ENCODE results near the gene ST3GAL5.

ST3GAL5 gene

DNA sequence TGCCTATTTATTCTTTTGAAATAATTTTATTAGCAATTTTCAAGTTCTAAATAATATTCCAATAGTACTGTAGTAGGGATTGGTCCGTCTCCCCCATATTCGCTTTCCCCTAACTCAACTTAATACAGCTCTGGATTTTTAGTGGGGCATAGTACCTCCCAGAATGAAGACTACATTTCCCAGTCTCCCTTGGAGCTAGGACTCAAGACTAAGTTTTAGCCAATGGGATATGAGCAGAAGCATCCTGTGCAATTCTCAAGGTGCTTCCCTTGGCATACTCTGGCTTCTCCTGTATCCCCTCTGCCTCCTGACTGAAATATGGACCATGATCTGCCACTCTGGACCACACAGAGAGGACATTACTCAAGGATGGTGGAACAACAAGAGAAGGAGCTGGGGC, 24.1 kb downstream of the ST3GAL5 start:
- DNase-seq, result no peak

DNA sequence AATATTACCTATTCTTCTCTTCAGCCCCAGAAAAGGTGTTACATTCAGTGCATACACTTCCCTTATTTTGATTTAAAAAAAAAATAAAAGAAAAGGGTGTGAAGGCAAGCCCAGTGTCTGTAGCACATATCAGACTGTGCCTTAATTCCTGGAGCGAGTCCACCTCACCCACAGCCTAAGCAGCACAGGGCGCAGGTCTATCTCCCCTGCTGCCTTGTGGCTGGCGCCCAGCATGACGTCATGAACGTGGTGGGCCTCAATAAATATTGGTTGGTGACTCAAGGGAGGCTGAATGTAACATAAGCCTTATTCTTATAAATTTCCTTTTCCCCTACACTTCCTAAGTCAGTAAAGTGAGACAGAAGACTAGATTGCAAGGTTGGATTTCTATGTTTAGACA, 26.4 kb downstream of the ST3GAL5 start:
- no peak for DNase-seq

DNA sequence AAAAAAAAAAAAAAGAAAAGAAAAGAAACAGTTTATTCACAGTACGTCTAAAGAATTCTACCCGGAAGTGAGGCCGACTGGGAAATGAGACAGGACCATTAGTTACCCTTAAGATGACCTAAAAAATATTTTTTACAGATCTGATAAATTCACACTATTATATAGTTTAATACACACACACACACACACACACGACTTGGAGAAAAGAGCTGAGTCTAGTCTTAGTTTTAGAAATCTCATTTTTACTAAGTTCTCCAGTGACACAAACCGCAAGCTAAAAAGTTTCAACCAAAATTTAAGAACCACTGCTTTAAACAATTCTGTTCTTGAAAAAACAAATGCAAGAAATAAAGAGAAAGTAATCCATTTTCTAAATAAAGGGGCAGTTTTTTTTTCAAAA, 27.1 kb downstream of the ST3GAL5 start:
- no peak for DNase-seq

DNA sequence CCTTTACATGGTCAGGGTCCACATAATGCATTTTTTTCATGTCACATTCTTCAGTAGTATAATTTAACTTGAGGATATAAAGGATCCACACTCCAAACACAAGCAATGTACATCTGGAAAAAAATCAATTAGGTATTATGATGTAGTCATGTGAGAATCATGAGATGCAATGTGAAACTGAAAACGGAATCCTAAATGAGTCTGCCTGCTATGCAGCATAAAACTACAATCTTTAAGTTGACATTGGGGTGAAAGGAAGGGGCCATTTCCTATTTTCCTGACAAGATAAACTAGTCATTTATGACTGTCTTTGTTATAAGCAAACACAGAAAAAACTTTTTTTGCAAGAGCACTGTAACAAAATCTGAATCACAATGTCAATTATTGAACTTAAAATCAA, 27.6 kb downstream of the ST3GAL5 start:
- DNase-seq, result no peak

GRCh38 chr2:85858841-85859240, 29.9 kb downstream of the ST3GAL5 start:
- no peak for DNase-seq

DNA sequence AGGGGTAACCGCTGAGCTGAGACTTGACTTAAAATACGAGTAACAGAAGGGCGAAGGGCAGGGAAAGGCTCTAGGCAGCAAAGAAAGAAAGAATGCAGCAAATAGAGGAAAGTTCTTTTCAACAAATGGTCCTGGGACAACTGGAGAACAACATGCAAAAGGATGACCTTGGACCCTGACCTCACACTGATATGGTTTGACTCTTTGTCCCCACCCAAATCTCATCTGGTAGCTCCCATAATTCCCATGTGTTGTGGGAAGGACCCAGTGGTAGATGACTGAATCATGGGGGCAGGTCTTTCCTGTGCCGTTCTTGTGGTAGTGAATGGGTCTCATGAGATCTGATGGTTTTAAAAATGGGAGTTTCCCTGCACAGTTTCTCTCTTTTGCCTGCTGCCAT, 33.9 kb downstream of the ST3GAL5 start:
- DNase-seq, result no peak

- no peak for DNase-seq
These were observed 34.7 kb downstream of the ST3GAL5 start for GRCh38 chr2:85854166-85854509.

DNA sequence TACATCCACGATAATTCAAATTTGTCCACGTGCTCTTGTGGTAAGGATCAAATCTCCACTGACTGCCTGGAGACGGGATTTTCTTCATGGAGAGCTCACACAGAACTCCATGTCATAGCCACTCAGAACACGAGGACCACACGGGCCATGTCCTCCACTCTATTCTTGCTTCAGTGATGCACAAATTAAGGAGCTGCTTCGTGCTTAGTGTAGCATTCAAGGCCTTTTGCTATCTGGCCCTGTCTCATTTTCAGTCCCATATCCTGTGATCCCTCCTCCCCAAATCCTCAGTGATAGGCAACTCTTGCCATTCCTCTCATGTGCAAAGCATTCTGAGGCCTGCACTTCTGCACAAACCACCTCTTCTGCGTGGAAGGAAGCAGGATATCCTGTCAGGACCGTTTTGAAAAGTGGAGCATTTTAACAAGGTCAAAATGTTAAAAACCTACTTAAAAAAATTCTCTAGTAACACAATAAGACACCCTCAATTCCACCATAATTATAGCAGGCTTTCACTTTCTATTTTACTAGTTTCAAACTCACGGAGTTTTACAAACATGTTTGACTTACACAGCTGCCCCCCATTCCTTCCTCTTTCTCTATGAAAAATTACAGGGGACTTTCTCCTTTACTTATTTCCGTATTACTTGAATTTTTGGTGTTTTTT, 35.2 kb downstream of the ST3GAL5 start:
- no peak for DNase-seq

- no peak for DNase-seq
These were observed 35.8 kb downstream of the ST3GAL5 start for GRCh38 chr2:85852937-85853498.

DNA sequence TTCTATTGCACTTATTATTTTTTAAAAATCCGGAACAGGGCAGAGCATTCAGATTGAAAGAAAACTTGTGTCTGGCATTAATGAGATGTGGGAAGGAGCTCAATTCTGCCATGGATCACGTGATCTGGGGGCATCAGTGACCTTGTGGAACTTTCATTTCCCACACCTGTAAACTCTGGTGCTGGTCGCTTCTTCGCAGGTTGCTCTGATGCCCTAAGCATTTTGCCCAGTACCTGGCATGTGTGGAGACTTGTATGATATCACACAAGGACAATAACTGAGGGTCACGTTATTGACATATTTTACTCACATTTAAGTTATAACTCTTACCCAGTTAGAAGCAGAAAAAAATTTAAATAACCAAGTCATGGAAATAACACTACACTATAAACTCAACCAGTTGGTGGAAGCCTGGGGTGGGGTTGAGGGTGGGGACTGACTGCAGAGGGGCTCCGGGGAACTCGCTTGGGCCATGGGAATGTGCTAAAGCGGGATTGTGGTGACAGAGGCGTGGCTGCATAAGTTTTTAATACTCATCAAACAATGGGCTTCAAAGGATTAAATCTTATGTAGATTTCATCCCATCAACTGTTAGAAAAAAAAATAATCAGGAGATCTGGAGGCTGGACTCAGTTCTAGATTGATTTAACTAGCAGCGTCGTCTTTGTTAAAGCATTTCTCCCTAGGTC, 36.5 kb downstream of the ST3GAL5 start:
- no peak for DNase-seq

DNA sequence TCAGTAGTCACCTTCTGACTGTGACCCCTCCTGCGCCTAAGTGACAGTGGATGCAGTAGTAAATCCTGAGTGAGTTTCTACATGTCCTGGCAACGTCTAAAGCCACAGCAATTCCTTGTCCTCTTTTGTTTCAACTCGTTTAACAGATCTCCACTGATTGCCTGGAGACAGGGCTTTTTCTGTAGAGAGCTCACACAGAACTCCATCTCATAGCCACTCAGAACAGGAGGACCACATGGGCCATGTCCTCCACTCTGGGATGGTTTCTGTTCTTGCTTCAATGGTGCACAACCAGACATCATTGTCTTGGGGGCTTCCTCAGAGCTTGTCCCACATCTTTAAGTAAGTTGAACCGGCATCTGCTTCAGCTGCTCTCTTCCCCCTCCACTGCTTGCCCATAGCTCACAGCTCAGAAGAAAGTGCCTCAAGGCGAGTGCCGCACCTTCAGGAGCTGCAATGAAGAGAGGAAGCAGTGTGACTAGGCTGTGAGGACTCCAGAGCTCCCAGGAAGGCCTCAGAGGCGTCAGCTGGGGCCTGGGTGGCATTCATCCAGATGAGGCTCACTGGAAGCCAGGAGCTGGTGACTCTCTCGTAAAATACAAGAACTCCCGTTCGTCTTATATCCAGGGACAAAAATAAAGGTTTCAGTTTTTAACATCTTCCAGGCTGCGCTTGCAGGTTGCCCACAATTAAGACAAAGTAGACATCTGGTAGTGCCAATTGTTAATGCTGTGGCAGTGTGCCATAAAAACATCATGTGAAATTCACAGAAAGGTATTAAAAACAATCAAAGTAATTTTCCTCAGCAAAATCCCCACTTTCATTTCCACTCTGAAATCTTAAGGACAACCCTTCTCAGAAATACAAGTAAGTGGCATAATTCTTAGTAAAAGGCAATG, 37.3 kb downstream of the ST3GAL5 start:
- no peak for DNase-seq

GRCh38 chr2:85850451-85850850, 38.3 kb downstream of the ST3GAL5 start:
- DNase-seq, result no peak

- no peak for DNase-seq
These were observed 41.7 kb downstream of the ST3GAL5 start for GRCh38 chr2:85847051-85847588.

DNA sequence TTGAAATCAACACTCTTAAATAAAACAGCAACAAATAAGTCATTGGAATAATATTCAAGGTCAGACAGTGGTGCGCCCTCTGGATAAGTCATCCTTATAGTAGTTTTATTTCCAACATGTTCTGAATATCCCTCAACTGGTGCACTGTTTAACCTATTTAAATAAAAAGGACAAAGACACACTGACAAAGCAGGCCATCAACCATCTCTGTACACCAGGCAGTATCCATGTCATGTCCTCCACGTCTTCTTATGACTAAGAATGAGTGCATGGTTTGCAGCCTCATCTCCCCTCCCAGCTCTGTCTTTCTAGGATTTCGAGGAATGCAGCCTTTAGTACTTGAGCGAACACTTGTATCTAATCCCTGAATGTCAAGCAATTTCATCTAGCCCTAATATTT, 42.4 kb downstream of the ST3GAL5 start:
- DNase-seq, result no peak

DNA sequence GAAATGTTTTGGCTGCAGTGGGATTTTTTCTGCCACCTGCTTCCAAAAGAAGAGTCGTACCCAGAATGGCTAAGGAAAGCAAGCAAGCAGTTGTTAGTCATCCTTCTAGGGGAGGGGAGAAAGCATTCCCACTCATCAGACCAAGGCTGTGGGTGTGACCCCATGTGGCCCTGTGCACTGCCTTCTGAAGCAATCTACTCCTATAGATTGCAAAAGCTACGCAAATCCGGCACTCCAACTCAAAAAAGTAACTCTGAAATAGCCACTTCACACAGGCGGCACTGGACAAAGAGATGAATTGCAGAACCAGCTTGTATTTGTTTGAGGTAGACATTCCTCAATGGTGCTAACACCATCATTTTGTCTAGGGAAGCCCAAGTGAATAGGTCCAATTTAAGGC, 44.3 kb downstream of the ST3GAL5 start:
- no peak for DNase-seq

GRCh38 chr2:85843543-85843942, 45.2 kb downstream of the ST3GAL5 start:
- DNase-seq, result no peak

DNA sequence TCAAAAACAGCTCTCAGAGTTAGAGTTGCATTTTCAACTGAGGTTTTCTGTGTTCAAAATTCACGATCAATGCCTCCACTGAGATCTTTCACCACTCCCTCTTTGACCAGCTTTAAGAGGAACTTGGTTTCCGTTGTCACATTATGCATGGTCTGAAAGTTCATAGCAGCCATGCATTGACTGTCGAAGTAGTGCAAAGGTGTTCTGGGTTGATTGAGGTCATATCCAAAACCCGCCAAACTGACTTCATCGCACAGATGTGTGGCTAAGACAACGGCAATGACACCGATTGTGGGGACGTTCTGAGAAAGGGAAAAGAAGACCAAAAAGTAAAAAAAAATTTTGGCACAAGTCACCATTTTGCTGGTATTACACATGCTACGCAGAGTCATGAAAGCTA, 48.7 kb downstream of the ST3GAL5 start:
- DNase-seq, result no peak

- DNase-seq, result no peak
These were observed 49.3 kb downstream of the ST3GAL5 start for GRCh38 chr2:85839461-85839860.

- DNase-seq, result no peak
These were observed 50.1 kb downstream of the ST3GAL5 start for GRCh38 chr2:85838641-85839040.

GRCh38 chr2:85838181-85838580, 50.6 kb downstream of the ST3GAL5 start:
- DNase-seq, result no peak

GRCh38 chr2:85834466-85834865, 54.3 kb downstream of the ST3GAL5 start:
- DNase-seq, result no peak

DNA sequence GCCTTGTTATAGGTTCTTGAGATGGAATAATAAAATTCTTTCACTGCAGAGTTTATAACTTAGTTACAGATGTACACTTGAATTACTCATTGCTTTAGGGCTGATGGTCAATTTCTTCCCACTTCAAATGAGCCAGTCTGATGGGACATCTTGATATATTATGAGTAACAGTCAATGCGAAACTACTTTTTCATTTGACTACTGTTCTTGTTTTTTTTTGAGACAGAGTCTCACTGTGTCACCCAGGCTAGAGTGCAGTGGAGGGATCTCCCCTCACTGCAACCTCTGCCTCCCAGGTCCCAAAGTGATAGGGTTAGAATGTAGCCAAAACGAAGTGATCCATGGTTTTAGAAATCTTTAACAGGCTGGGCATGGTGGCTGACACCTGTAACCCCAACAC, 57.1 kb downstream of the ST3GAL5 start:
- no peak for DNase-seq

- no peak for DNase-seq
These were observed 58.1 kb downstream of the ST3GAL5 start for GRCh38 chr2:85830645-85831044.
